Skeletal muscle tissue (tissue), 4 donors: Measurements from ENCODE around the gene SNRNP48. TPM values are rescaled to one million over a fixed set of nuclear protein-coding genes. Genes with fewer than 3 reads are reported as not detected.

Experiments used
- H3K27ac ChIP-seq: one replicate; pipeline ENCODE4 v1.7.0; 2013; ENCODE audit warnings: mild to moderate bottlenecking, low read depth, low read length, inconsistent platforms
- H3K27me3 ChIP-seq, 3 donors: one replicate each; pipeline ENCODE4 v1.7.0; 2013; ENCODE audit warnings: low read length in 3 of 3; ENCODE audit not compliant: control insufficient read depth in 3 of 3, insufficient read depth in 3 of 3
- H3K36me3 ChIP-seq, 3 donors: one replicate each; pipeline ENCODE4 v1.7.0; 2013; ENCODE audit warnings: low read length in 3 of 3; ENCODE audit not compliant: control insufficient read depth in 3 of 3, insufficient read depth in 3 of 3
- H3K4me1 ChIP-seq, 3 donors: one replicate each; pipeline ENCODE4 v1.7.0; 2013; ENCODE audit warnings: low read length in 3 of 3, mild to moderate bottlenecking in 3 of 3; ENCODE audit not compliant: control insufficient read depth in 3 of 3, insufficient read depth in 3 of 3
- H3K4me3 ChIP-seq, 3 donors: one replicate each; pipeline ENCODE4 v1.7.0; 2013; ENCODE audit warnings: low read length in 3 of 3
- H3K9ac ChIP-seq, 3 donors: one replicate each; pipeline ENCODE4 v1.7.0; 2013; ENCODE audit warnings: low read length in 3 of 3, mild to moderate bottlenecking in 3 of 3, moderate library complexity in 2 of 3, low read depth in 1 of 3
- H3K9me3 ChIP-seq, 3 donors: one replicate each; pipeline ENCODE4 v1.7.0; 2013; ENCODE audit warnings: low read length in 3 of 3; ENCODE audit not compliant: control insufficient read depth in 3 of 3
- total RNA-seq: library from RNA; depleted of rRNA; stranded (reverse); fragments of >200 nt; gene quantifications from one replicate; pipeline ENCODE4 v1.2.3, GENCODE V29; 2014
- donor health status: Osteomylitis.

Gene SNRNP48
- total RNA-seq, 1 donor from 2014 or later = 7.3 TPM

- H3K36me3 ChIP-seq = no peaks in the 10 kb centered on the region
- H3K4me1 ChIP-seq = no peaks in the 10 kb centered on the region
- H3K4me3 ChIP-seq = no peak overlapping the region
- no peak overlapping the region for H3K9ac ChIP-seq
- H3K27me3 ChIP-seq = no peaks in the 10 kb centered on the region
- H3K27ac ChIP-seq = no peak overlapping the region
- no peaks in the 10 kb centered on the region for H3K9me3 ChIP-seq
Observed at GRCh38 chr6:7649037-7649810, 59.2 kb downstream of the SNRNP48 start.

GRCh38 chr6:7650878-7651277 is 60.9 kb downstream of the SNRNP48 start:
- Histone ChIP-seq H3K27me3 (no peaks in the 10 kb centered on the region), H3K27ac (no peak overlapping the region), H3K4me3 (no peak overlapping the region), H3K9ac (no peak overlapping the region), H3K9me3 (no peaks in the 10 kb centered on the region), H3K36me3 (no peaks in the 10 kb centered on the region), H3K4me1 (no peaks in the 10 kb centered on the region)

- Histone ChIP-seq H3K36me3 (no peaks in the 10 kb centered on the region), H3K9ac (no peak overlapping the region), H3K4me3 (no peak overlapping the region), H3K27me3 (no peaks in the 10 kb centered on the region), H3K27ac (no peak overlapping the region), H3K4me1 (no peaks in the 10 kb centered on the region), H3K9me3 (no peaks in the 10 kb centered on the region)
Observed at GRCh38 chr6:7652957-7653356, 63.0 kb downstream of the SNRNP48 start.

GRCh38 chr6:7656355-7656754 is 66.4 kb downstream of the SNRNP48 start:
- Histone ChIP-seq H3K9me3 (no peaks in the 10 kb centered on the region), H3K36me3 (no peaks in the 10 kb centered on the region), H3K27ac (no peak overlapping the region), H3K9ac (no peak overlapping the region), H3K4me3 (no peak overlapping the region), H3K27me3 (no peaks in the 10 kb centered on the region), H3K4me1 (no peaks in the 10 kb centered on the region)

GRCh38 chr6:7658543-7658942 is 68.5 kb downstream of the SNRNP48 start:
- Histone ChIP-seq H3K4me1 (no peaks in the 10 kb centered on the region), H3K27me3 (no peaks in the 10 kb centered on the region), H3K9me3 (no peaks in the 10 kb centered on the region), H3K27ac (no peak overlapping the region), H3K9ac (no peak overlapping the region), H3K4me3 (no peak overlapping the region), H3K36me3 (no peaks in the 10 kb centered on the region)

- Histone ChIP-seq H3K36me3 (no peaks in the 10 kb centered on the region), H3K27ac (no peak overlapping the region), H3K9me3 (no peaks in the 10 kb centered on the region), H3K9ac (no peak overlapping the region), H3K4me3 (no peak overlapping the region), H3K4me1 (no peaks in the 10 kb centered on the region), H3K27me3 (no peaks in the 10 kb centered on the region)
Observed at GRCh38 chr6:7661364-7661763, 71.4 kb downstream of the SNRNP48 start.

Other genes with a start within 250 kb of the SNRNP48 start
- not detected for gene CAGE1, start 200.5 kb upstream of the SNRNP48 start, total RNA-seq
- 18.3 TPM for gene RIOK1, start 200.4 kb upstream of the SNRNP48 start, total RNA-seq
- gene DSP, start 48.5 kb upstream of the SNRNP48 start, total RNA-seq = 3.1 TPM
- 2.1 TPM for gene BMP6, start 135.9 kb downstream of the SNRNP48 start, total RNA-seq